Activated CD4-positive, alpha-beta T cell treated with anti-CD3 and anti-CD28 coated beads, Interleukin-2, amount 10 ng/mL, durations not matched to agents 24 days and 14 days (primary cell): ENCODE data around the gene MDFI. TPM values are rescaled to one million over a fixed set of nuclear protein-coding genes. Genes with fewer than 3 reads are reported as not detected.

Experiments
- DNase-seq: peaks from one replicate; pipeline ENCODE4 v3.0.0; 2022
- H3K27ac Mint-ChIP-seq: one replicate; pipeline ENCODE4 v1.8.0; 2022; ENCODE audit warnings: mild to moderate bottlenecking, mixed read lengths
- H3K27me3 Mint-ChIP-seq: one replicate; pipeline ENCODE4 v1.8.0; 2022; ENCODE audit warnings: mixed read lengths
- H3K36me3 Mint-ChIP-seq: one replicate; pipeline ENCODE4 v1.8.0; 2022; ENCODE audit warnings: low read depth, mild to moderate bottlenecking, mixed read lengths
- H3K4me1 Mint-ChIP-seq: one replicate; pipeline ENCODE4 v1.8.0; 2021; ENCODE audit warnings: mixed read lengths
- H3K4me3 Mint-ChIP-seq: one replicate; pipeline ENCODE4 v1.8.0; 2022; ENCODE audit warnings: mild to moderate bottlenecking, moderate library complexity, mixed read lengths
- H3K9me3 Mint-ChIP-seq: one replicate; pipeline ENCODE4 v1.8.0; 2021; ENCODE audit warnings: mixed read lengths
- intact Hi-C: fragments of 100-400 bp; cut with micrococcal nuclease; formaldehyde crosslinking; loops from one replicate; pipeline ENCODE4 v1.15.1; 2023
- total RNA-seq: library from RNA; stranded (reverse); gene quantifications from 2 replicates; pipeline ENCODE4 v1.2.3, GENCODE V29; 2022

Gene MDFI
- total RNA-seq, 1 donor from 2014 or later, result not detected

DNA sequence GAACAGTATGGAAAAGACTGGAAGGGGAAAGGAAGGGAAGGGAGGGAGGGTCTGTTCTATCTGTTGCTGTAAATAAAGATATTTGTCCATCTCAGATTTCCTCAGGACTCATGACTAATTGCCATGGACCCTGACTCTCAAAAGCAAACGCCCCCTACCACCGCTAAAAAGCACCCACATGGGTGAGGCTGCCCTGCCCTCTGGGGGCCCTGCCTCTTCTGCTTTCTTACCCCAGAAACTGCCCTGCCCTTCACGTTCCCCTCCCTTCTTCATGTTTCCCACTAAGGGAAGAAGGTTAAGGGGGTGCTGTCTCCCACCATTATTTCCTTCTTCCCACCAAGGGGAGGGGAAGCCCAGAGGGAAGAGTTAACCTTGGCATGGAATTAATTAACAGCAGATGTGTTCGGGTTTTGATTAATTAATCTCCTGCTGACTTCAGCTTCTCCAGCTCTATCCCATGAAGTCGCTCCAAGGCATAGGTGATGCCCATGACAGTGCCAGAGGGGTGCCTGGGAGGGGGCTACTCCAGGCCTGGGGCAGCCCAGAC lies 16.0 kb downstream of the MDFI start:
- H3K27me3 Mint-ChIP-seq, result peaks cover 3% of the 10 kb centered on the region
- no peaks in the 10 kb centered on the region for H3K36me3 Mint-ChIP-seq
- intact Hi-C loops, result no loop called here
- H3K4me1 Mint-ChIP-seq, result no peaks in the 10 kb centered on the region
- no peaks in the 10 kb centered on the region for H3K9me3 Mint-ChIP-seq
- DNase-seq, result no peak
- H3K4me3 Mint-ChIP-seq, result no peak overlapping the region
- H3K27ac Mint-ChIP-seq, result no peak overlapping the region

GRCh38 chr6:41654698-41655151 lies 16.5 kb downstream of the MDFI start:
- Mint-ChIP-seq H3K9me3 (no peaks in the 10 kb centered on the region), H3K36me3 (no peaks in the 10 kb centered on the region), H3K27ac (no peak overlapping the region), H3K4me3 (no peak overlapping the region), H3K27me3 (peaks cover 3% of the 10 kb centered on the region), H3K4me1 (no peaks in the 10 kb centered on the region)
- DNase-seq, result no peak
- intact Hi-C loops, result no loop called here

GRCh38 chr6:41655176-41655575 lies 16.9 kb downstream of the MDFI start:
- Mint-ChIP-seq H3K27me3 (peaks cover 3% of the 10 kb centered on the region), H3K9me3 (no peaks in the 10 kb centered on the region), H3K4me3 (no peak overlapping the region), H3K4me1 (no peaks in the 10 kb centered on the region), H3K27ac (no peak overlapping the region), H3K36me3 (no peaks in the 10 kb centered on the region)
- no peak for DNase-seq
- intact Hi-C loops, result no loop called here

DNA sequence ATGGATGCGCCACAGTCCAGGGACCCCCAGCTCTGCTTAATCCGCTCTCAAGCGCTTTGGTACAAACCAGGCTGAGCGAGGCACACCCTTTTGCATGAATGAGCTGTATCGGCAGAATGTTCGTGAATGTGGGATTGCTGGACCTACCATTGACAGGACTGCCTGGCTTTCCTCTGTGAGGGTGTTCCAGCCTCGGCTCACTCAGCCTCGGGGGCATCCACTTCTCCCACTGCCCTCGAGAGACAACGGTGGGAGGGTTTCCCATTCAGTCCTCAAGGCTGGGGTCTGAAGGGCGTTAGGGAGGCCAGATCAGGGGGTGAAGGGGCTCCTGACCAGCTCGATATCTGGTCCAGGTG lies 17.4 kb downstream of the MDFI start:
- H3K4me1 Mint-ChIP-seq, result no peaks in the 10 kb centered on the region
- DNase-seq, result no peak
- peaks cover 4% of the 10 kb centered on the region for H3K27me3 Mint-ChIP-seq
- no peak overlapping the region for H3K4me3 Mint-ChIP-seq
- no peaks in the 10 kb centered on the region for H3K36me3 Mint-ChIP-seq
- H3K27ac Mint-ChIP-seq, result no peak overlapping the region
- no peaks in the 10 kb centered on the region for H3K9me3 Mint-ChIP-seq
- intact Hi-C loops, result no loop called here

- H3K27me3 Mint-ChIP-seq, result peaks cover 5% of the 10 kb centered on the region
- DNase-seq, result no peak
- no peaks in the 10 kb centered on the region for H3K9me3 Mint-ChIP-seq
- no peak overlapping the region for H3K27ac Mint-ChIP-seq
- no peak overlapping the region for H3K4me3 Mint-ChIP-seq
- H3K4me1 Mint-ChIP-seq, result no peaks in the 10 kb centered on the region
- intact Hi-C loops, result no loop called here
- no peaks in the 10 kb centered on the region for H3K36me3 Mint-ChIP-seq
These were observed 17.9 kb downstream of the MDFI start for GRCh38 chr6:41656002-41656691.

GRCh38 chr6:41657131-41658094 lies 19.1 kb downstream of the MDFI start:
- intact Hi-C loops, result no loop called here
- H3K36me3 Mint-ChIP-seq, result no peaks in the 10 kb centered on the region
- no peaks in the 10 kb centered on the region for H3K9me3 Mint-ChIP-seq

GRCh38 chr6:41658636-41659035 lies 20.4 kb downstream of the MDFI start:
- Mint-ChIP-seq H3K36me3 (no peaks in the 10 kb centered on the region), H3K4me1 (no peaks in the 10 kb centered on the region), H3K4me3 (no peak overlapping the region), H3K27me3 (peaks cover 19% of the 10 kb centered on the region), H3K9me3 (no peaks in the 10 kb centered on the region), H3K27ac (no peak overlapping the region)
- DNase-seq, result no peak
- intact Hi-C loops, result no loop called here

More at GRCh38 chr6:41657131-41658094, 19.1 kb downstream of the MDFI start:
- Mint-ChIP-seq H3K4me3 (no peak overlapping the region), H3K27me3 (peaks cover 14% of the 10 kb centered on the region), H3K4me1 (no peaks in the 10 kb centered on the region), H3K27ac (no peak overlapping the region)
- no peak for DNase-seq

GRCh38 chr6:41659935-41660334 lies 21.7 kb downstream of the MDFI start:
- intact Hi-C loops, result no loop called here
- no peaks in the 10 kb centered on the region for H3K36me3 Mint-ChIP-seq
- no peak for DNase-seq
- H3K9me3 Mint-ChIP-seq, result no peaks in the 10 kb centered on the region
- H3K27ac Mint-ChIP-seq, result no peak overlapping the region
- H3K27me3 Mint-ChIP-seq, result peaks cover 19% of the 10 kb centered on the region
- H3K4me1 Mint-ChIP-seq, result no peaks in the 10 kb centered on the region
- H3K4me3 Mint-ChIP-seq, result no peak overlapping the region

GRCh38 chr6:41663568-41663967 lies 25.3 kb downstream of the MDFI start:
- Mint-ChIP-seq H3K4me3 (no peak overlapping the region), H3K36me3 (no peaks in the 10 kb centered on the region), H3K4me1 (no peaks in the 10 kb centered on the region), H3K27ac (no peak overlapping the region), H3K9me3 (no peaks in the 10 kb centered on the region), H3K27me3 (peaks cover 27% of the 10 kb centered on the region)
- DNase-seq, result no peak
- intact Hi-C loops, result no loop called here

DNA sequence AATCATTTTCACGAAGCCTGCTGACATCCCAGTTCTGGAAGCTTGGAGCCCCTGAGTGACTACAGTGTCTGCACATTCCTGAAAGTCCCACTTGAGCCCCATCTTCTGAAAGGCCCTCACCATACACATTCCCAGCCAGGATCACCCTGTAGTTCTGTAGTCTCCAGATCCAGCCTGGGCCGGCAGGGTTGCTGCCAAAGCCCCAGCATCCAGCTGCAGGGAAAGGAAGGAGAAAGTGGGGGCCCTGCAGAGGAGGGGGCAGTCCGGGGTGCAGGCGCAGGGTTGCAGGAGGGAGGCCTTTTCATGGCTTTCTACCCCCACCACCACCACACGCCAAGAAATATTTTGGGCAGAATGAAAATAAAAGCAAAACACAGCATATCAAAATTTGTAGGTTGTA lies 26.0 kb downstream of the MDFI start:
- intact Hi-C loops, result no loop called here
- Mint-ChIP-seq H3K36me3 (no peaks in the 10 kb centered on the region), H3K27ac (no peak overlapping the region), H3K4me3 (no peak overlapping the region), H3K9me3 (no peaks in the 10 kb centered on the region), H3K4me1 (no peaks in the 10 kb centered on the region), H3K27me3 (peaks cover 27% of the 10 kb centered on the region)
- DNase-seq, result no peak

DNA sequence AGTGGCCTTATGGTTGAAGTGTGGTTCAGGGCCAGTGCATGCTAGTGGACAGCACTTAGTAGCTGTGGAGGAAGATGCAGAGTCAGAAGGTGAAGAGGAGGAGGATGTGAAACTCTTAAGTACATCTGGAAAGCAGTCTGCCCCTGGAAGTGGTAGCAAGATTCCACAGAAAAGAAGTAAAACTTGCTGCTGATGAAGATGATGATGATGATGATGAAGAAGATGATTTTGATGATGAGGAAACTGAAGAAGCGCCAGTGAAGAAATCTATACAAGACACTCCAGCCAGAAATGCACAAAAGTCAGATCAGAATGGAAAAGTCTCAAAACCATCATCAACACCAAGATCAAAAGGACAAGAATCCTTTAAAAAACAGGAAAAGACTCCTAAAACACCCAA lies 28.9 kb downstream of the MDFI start:
- DNase-seq, result no peak
- Mint-ChIP-seq H3K27ac (no peak overlapping the region), H3K36me3 (no peaks in the 10 kb centered on the region), H3K9me3 (peaks cover 3% of the 10 kb centered on the region), H3K4me1 (no peaks in the 10 kb centered on the region), H3K27me3 (peaks cover 26% of the 10 kb centered on the region), H3K4me3 (no peak overlapping the region)
- intact Hi-C loops, result no loop called here

- peaks cover 3% of the 10 kb centered on the region for H3K9me3 Mint-ChIP-seq
- DNase-seq, result no peak
These were observed 30.7 kb downstream of the MDFI start for GRCh38 chr6:41668968-41669367.

DNA sequence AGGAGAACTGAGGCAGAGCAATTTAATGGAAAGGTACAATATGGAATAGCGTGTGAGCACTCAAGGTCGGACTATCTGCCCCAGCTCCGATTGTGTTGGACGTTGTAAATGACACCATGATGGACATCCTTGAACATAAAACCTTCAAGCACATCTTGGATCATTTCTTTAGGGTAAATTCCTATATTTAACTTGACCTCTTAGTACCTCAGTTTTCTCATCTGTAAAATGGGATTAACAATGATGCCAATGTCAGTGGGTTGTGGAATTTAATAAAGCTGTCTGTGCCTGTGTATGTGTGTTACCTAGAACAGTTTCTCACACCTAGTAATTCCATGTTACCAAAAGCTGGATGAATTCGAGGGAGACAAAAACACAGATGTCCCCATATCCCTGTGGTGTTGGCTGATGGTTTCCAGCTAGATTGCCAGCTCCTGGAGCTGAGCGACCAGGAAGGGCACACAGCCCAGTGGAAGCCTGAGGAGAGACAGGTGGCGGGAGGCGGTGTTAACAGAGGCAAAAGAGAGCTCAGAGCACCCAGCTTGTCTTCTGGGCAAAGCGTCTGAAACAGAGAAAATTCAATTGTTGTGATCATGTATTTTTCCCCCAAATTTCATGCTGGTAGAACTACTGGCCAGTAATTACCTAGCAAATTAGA lies 32.6 kb downstream of the MDFI start:
- Mint-ChIP-seq H3K4me1 (no peaks in the 10 kb centered on the region), H3K27ac (no peak overlapping the region), H3K36me3 (no peaks in the 10 kb centered on the region), H3K9me3 (peaks cover 3% of the 10 kb centered on the region), H3K27me3 (peaks cover 24% of the 10 kb centered on the region), H3K4me3 (no peak overlapping the region)
- intact Hi-C loops, result no loop called here
- no peak for DNase-seq

More at GRCh38 chr6:41668968-41669367, 30.7 kb downstream of the MDFI start:
- no peaks in the 10 kb centered on the region for H3K36me3 Mint-ChIP-seq
- no peaks in the 10 kb centered on the region for H3K4me1 Mint-ChIP-seq
- intact Hi-C loops, result no loop called here
- H3K4me3 Mint-ChIP-seq, result no peak overlapping the region
- peaks cover 19% of the 10 kb centered on the region for H3K27me3 Mint-ChIP-seq
- no peak overlapping the region for H3K27ac Mint-ChIP-seq

DNA sequence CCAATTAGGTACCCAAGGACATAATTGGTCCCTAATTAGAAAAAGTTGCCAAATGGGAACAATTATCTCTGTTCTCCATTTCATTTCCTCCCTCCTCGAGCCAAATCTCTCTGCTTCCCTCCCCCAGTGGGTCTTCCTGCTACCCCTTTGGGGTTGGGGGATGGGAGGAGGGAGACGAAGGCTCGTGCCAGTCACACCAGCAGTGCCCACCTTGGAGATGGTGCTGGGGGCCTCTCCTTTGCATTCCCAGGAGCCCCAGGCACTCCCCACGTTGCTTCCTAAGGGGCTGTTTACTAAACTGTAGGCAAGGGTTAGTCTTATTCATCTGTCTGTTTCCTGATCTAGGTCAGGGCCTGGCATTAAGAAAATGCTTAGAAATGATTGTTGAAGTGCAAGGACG lies 33.1 kb downstream of the MDFI start:
- Mint-ChIP-seq H3K4me1 (no peaks in the 10 kb centered on the region), H3K4me3 (no peak overlapping the region), H3K27ac (no peak overlapping the region), H3K36me3 (no peaks in the 10 kb centered on the region), H3K27me3 (peaks cover 26% of the 10 kb centered on the region), H3K9me3 (peaks cover 3% of the 10 kb centered on the region)
- DNase-seq, result no peak
- intact Hi-C loops, result no loop called here
